Upper lobe of left lung (tissue), 6 donors: ENCODE data around the gene NHLRC2. TPM values are rescaled to one million over a fixed set of nuclear protein-coding genes. Genes with fewer than 3 reads are reported as not detected.

ENCODE experiments used
- ATAC-seq, 2 donors: fragments of 200-7000 bp; cut with Tn5 transposase; one replicate each; pipeline ENCODE4 v1.9.1; 2022; ENCODE audit warnings: mild to moderate bottlenecking in 2 of 2, moderate library complexity in 2 of 2; ENCODE audit not compliant: low FRiP score in 2 of 2
- DNase-seq, 2 donors: peaks; one replicate each; pipeline ENCODE4 v3.0.0-alpha.2; 2019 to 2020
- H3K27ac ChIP-seq, 4 donors: fragments of 200-600 bp; sonication (generic); one replicate each; pipeline ENCODE4 v1.5.1; 2016 to 2019
- H3K27me3 ChIP-seq, 4 donors: fragments of 200-600 bp; sonication (generic); one replicate each; pipeline ENCODE4 v1.5.1; 2017 to 2019
- H3K36me3 ChIP-seq, 4 donors: fragments of 200-600 bp; sonication (generic); one replicate each; pipeline ENCODE4 v1.5.1; 2016 to 2019
- H3K4me1 ChIP-seq, 4 donors: fragments of 200-600 bp; sonication (generic); one replicate each; pipeline ENCODE4 v1.5.1; 2018 to 2019
- H3K4me3 ChIP-seq, 4 donors: fragments of 200-600 bp; sonication (generic); one replicate each; pipeline ENCODE4 v1.5.1; 2017 to 2019; ENCODE audit warnings: mild to moderate bottlenecking in 2 of 4, moderate library complexity in 1 of 4
- H3K9me3 ChIP-seq, 4 donors: fragments of 200-600 bp; sonication (generic); one replicate each; pipeline ENCODE4 v1.5.1; 2018 to 2019
- CTCF ChIP-seq, 6 experiments: fragments of 450-650 bp in 4 of 6; fragments of 200-600 bp in 2 of 6; sonication (generic) in 2 of 6; IDR thresholded peaks; one replicate each; pipeline ENCODE4 v1.5.1; 2016 to 2019; ENCODE audit warnings: antibody characterized with exemption in 6 of 6
- EP300 ChIP-seq, 4 donors: sonication (generic); formaldehyde crosslinking; IDR thresholded peaks; one replicate each; pipeline ENCODE4 v1.5.1; 2017; ENCODE audit warnings: antibody characterized with exemption in 4 of 4, control low read depth in 2 of 4
- POLR2A ChIP-seq, 4 donors: fragments of 450-650 bp; IDR thresholded peaks; one replicate each; pipeline ENCODE4 v1.5.1; 2016 to 2017; ENCODE audit warnings: antibody characterized with exemption in 4 of 4, mild to moderate bottlenecking in 2 of 4
- POLR2AphosphoS5 ChIP-seq, 2 donors: sonication (generic); formaldehyde crosslinking; IDR thresholded peaks; one replicate each; pipeline ENCODE4 v1.5.1; 2017; ENCODE audit warnings: antibody characterized with exemption in 2 of 2
- WGBS, 2 donors: methylation state at CpG; one replicate each; pipeline ENCODE4 v1.1.5; 2017 to 2018; 5-methylcytosine and 5-hydroxymethylcytosine counted together
- total RNA-seq, 6 donors: library from RNA; depleted of rRNA in 4 of 6; stranded (reverse); fragments of >200 nt in 4 of 6; gene quantifications; one replicate each; pipeline versions ENCODE4 v1.1.0 to v1.2.1, GENCODE V29; 2016 to 2021
- donor health status: DM: no; HTN: no; CAD: no; lungs with moderate emphysema.
- donor health status: DM: no; HTN: yes; CAD: no; lungs with severe emphysema.

The NHLRC2 gene
- total RNA-seq, 6 donors from 2014 or later: 24.2 to 55.5 (median 39.7) TPM

GRCh38 chr10:113879691-113880090 lies 25.2 kb downstream of the NHLRC2 start:
- 80 to 84% methylated on average over 2 of the region's 2 CpGs for WGBS, 2 donors
- H3K36me3 ChIP-seq: peaks cover 0 to 24% (median 0%) of the 10 kb centered on the region in 4 donors
- H3K27ac ChIP-seq: no peak overlapping the region
- TF ChIP-seq CTCF (IDR thresholded peaks at IDR 0.05) (no peak), EP300 (IDR thresholded peaks at IDR 0.05) (no peak), POLR2A (IDR thresholded peaks at IDR 0.05) (no peak), POLR2AphosphoS5 (IDR thresholded peaks at IDR 0.05) (no peak)
- H3K4me1 ChIP-seq: peaks cover 0 to 8% (median 3%) of the 10 kb centered on the region in 4 donors
- ATAC-seq (no peak), DNase-seq (no peak)
- H3K27me3 ChIP-seq: no peaks in the 10 kb centered on the region
- no peak overlapping the region for H3K4me3 ChIP-seq
- H3K9me3 ChIP-seq: no peaks in the 10 kb centered on the region

GRCh38 chr10:113880236-113880635 lies 25.8 kb downstream of the NHLRC2 start:
- no peaks in the 10 kb centered on the region for H3K9me3 ChIP-seq
- H3K4me1 ChIP-seq: peaks cover 0 to 5% (median 2%) of the 10 kb centered on the region in 4 donors
- H3K36me3 ChIP-seq: peaks cover 0 to 29% (median 0%) of the 10 kb centered on the region in 4 donors
- no peak overlapping the region for H3K27ac ChIP-seq
- H3K4me3 ChIP-seq: no peak overlapping the region
- ATAC-seq (no peak), DNase-seq (no peak)
- TF ChIP-seq POLR2AphosphoS5 (IDR thresholded peaks at IDR 0.05) (no peak), CTCF (IDR thresholded peaks at IDR 0.05) (no peak), POLR2A (IDR thresholded peaks at IDR 0.05) (no peak), EP300 (IDR thresholded peaks at IDR 0.05) (no peak)
- WGBS, 2 donors: 71 to 91% methylated on average over 1 of the region's 1 CpG
- no peaks in the 10 kb centered on the region for H3K27me3 ChIP-seq

- no peak for DNase-seq
- TF ChIP-seq POLR2A (IDR thresholded peaks at IDR 0.05) (no peak), EP300 (IDR thresholded peaks at IDR 0.05) (no peak), POLR2AphosphoS5 (IDR thresholded peaks at IDR 0.05) (no peak), CTCF (IDR thresholded peaks at IDR 0.05) (no peak)
- Histone ChIP-seq H3K4me3 (no peak overlapping the region), H3K36me3 (peaks cover 0 to 39% (median 3%) of the 10 kb centered on the region in 4 donors), H3K27me3 (no peaks in the 10 kb centered on the region), H3K27ac (no peak overlapping the region), H3K4me1 (no peaks in the 10 kb centered on the region), H3K9me3 (no peaks in the 10 kb centered on the region)
- no peak for ATAC-seq
- WGBS, 2 donors: 93 to 95% methylated on average over 2 of the region's 2 CpGs
These were observed 27.8 kb downstream of the NHLRC2 start for GRCh38 chr10:113882240-113882639.

GRCh38 chr10:113889911-113890310 lies 35.5 kb downstream of the NHLRC2 start:
- WGBS, 2 donors: 83% methylated on average over 2 of the region's 2 CpGs
- no peak overlapping the region for H3K27ac ChIP-seq
- ATAC-seq: no peak

More at GRCh38 chr10:113889911-113890310, 35.5 kb downstream of the NHLRC2 start:
- no peaks in the 10 kb centered on the region for H3K9me3 ChIP-seq
- H3K4me1 ChIP-seq: no peaks in the 10 kb centered on the region
- no peak overlapping the region for H3K4me3 ChIP-seq
- no peak for TF ChIP-seq POLR2AphosphoS5 (IDR thresholded peaks at IDR 0.05)
- TF ChIP-seq CTCF (IDR thresholded peaks at IDR 0.05): no peak
- no peak for TF ChIP-seq EP300 (IDR thresholded peaks at IDR 0.05)
- TF ChIP-seq POLR2A (IDR thresholded peaks at IDR 0.05): no peak
- H3K27me3 ChIP-seq: no peaks in the 10 kb centered on the region
- H3K36me3 ChIP-seq: peaks cover 0 to 33% (median 4%) of the 10 kb centered on the region in 4 donors
- no peak for DNase-seq
